ENCODE results near the gene EID2. TPM values are rescaled to one million over a fixed set of nuclear protein-coding genes. Genes with fewer than 3 reads are reported as not detected.

The EID2 gene
- total RNA-seq, 1 donor from 2014 or later: 11.8 TPM

DNA sequence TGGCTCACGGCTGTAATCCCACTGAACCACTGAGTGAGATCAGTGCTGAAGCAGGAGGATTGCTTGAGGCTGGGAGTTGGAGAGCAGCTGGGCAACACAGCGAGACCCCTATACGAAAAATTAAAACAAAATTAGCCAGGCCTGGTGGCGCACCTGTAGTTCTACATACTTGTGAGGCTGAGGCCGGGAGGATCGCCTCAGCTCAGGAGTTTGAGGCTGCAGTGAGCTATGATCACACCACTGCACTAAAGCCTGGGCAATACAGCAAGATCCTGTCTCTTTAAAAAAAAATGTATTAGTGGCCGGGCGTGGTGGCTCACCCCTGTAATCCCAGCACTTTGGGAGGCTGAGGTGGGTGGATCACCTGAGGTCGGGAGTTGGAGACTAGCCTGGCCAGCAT lies 31.3 kb downstream of the EID2 start:
- intact Hi-C loops (cut with DNase I): no loop called here
- ATAC-seq (no peak), DNase-seq (ENCODE audit: low spot score) (no peak)

GRCh38 chr19:39507715-39508364 lies 32.1 kb downstream of the EID2 start:
- intact Hi-C loops (cut with DNase I): no loop called here
- DNase-seq (ENCODE audit: low spot score) (no peak), ATAC-seq (no peak)

DNA sequence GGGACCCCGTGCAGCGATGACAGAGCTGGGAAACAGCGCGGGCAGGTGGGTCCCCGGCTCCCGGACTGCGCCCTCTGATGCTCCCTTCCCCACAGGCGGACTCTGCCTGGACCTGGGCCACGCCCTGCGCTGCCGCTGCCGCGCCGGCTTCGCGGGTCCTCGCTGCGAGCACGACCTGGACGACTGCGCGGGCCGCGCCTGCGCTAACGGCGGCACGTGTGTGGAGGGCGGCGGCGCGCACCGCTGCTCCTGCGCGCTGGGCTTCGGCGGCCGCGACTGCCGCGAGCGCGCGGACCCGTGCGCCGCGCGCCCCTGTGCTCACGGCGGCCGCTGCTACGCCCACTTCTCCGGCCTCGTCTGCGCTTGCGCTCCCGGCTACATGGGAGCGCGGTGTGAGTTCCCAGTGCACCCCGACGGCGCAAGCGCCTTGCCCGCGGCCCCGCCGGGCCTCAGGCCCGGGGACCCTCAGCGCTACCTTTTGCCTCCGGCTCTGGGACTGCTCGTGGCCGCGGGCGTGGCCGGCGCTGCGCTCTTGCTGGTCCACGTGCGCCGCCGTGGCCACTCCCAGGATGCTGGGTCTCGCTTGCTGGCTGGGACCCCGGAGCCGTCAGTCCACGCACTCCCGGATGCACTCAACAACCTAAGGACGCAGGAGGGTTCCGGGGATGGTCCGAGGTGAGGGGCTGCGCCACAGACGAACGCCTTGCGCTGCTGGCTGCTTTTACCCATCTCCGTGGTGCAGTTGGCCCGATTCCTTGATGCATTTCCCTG lies 32.8 kb downstream of the EID2 start:
- DNase-seq (ENCODE audit: low spot score) (no peak), ATAC-seq (no peak)
- intact Hi-C loops (cut with DNase I): no loop called here

GRCh38 chr19:39506598-39506943 lies 33.4 kb downstream of the EID2 start:
- ATAC-seq (no peak), DNase-seq (ENCODE audit: low spot score) (no peak)
- intact Hi-C loops (cut with DNase I): no loop called here

DNA sequence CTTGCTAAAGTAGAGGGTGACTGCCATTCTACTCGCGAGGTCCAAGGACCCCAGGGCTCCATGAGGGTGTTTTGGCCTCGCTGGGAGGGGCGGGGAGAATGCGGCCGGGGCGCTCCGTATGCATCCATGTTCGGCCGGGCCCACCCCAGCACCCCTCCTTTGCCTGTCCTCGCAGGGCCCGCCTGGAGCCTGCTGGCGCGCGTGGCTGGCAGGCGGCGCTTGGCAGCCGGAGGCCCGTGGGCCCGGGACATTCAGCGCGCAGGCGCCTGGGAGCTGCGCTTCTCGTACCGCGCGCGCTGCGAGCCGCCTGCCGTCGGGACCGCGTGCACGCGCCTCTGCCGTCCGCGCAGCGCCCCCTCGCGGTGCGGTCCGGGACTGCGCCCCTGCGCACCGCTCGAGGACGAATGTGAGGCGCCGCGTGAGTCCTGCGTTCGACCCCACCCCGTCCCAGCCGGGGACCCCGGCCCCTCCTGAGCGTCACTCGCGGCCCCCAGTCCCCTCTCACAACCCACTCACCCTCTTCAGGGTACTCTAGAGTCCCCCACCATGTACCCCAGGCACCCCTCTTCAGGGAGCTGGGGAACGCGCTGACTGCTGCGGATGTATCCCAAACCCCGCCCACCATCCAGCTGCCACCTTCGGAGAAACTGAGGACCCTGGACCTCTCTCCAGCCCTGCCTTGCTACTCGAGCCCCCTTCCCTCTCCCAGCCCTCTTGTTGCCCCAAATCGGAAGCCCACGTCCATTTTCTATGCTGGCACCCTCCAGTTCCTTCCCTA lies 37.1 kb downstream of the EID2 start:
- intact Hi-C loops (cut with DNase I): no loop called here
- peak; percentile 72 for ATAC-seq
- peak; percentile 67 for DNase-seq (ENCODE audit: low spot score)

DNA sequence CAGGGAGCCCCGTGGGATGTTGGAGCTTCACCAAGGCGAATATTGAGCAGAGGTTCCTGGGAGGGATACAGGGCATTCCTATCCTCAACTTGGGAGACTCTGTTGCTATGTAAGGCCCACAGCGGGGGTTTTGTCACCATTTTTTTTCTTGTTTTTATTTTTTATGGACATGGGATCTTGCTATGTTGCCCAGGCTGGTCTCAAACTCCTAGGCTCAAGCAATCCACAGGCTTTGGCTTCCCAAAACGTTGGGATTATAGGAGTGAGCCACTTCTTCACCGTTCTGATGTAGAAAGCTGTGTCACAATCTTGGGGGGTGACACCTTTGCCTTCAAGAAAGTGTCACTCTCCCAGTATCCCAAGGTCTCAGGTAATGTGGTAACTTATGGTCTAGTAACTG lies 38.6 kb downstream of the EID2 start:
- DNase-seq (ENCODE audit: low spot score): no peak
- intact Hi-C loops (cut with DNase I): no loop called here
- no peak for ATAC-seq

DNA sequence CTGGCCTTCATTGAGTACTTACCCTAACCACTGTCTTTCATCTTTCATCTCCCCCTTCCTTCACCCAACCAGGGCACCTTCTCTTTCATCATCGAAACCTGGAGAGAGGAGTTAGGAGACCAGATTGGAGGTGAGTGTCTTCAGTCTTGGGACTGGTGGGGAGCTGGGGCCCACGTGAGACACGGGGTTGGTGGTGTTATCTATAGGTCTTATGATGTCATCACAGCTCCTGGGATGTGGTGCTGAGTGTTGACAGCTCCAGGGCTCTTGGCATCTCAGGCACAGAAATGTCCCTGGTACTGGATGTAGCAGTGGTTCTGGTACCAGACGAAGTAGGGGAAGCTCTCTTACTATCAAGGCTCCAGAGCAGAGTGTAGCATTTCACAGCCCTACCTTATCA lies 39.4 kb downstream of the EID2 start:
- intact Hi-C loops (cut with DNase I): no loop called here
- no peak for DNase-seq (ENCODE audit: low spot score)
- ATAC-seq: no peak

DNA sequence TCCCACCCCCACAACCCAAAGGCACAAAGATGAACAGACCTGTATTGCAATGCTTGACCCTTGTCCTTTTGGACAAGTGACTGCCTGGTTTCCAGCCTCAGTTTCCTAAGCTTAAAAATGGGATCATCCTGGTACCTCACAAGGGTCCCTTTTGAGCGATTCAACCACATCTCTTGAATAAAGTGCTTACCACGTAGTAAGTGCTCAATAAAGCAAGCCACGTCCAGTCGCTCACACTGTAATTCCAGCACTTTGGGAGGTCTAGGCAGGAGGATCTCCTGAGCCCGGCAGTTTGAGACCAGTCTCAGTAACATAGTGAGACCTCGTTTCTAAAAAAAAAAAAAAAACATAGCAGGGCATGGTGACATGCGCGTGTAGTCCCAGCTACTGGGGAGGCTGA lies 40.0 kb downstream of the EID2 start:
- ATAC-seq: no peak
- intact Hi-C loops (cut with DNase I): no loop called here
- no peak for DNase-seq (ENCODE audit: low spot score)

DNA sequence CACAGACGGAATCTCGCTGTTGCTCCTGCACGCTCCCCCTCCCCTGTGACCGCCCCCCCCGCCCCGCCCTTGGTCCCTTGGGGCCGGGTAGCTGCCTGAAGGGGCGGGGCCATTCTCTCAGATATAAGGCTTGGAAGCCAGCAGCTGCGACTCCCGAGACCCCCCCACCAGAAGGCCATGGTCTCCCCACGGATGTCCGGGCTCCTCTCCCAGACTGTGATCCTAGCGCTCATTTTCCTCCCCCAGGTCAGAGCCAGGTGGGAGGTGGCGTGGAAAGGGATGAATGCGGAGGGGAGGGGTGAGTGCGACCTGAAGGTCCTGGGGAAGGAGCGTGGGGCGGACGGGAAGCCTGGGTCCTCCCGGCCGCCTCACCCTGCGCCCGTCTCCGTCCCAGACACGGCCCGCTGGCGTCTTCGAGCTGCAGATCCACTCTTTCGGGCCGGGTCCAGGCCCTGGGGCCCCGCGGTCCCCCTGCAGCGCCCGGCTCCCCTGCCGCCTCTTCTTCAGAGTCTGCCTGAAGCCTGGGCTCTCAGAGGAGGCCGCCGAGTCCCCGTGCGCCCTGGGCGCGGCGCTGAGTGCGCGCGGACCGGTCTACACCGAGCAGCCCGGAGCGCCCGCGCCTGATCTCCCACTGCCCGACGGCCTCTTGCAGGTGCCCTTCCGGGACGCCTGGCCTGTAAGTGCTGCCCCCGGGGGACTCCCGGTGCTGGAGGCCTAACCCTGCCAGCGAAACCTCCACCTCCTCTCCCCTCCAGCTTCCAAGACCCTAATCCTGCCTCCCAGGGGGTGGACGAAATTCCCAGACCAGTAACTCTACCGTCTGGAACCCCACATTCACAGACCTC lies 40.9 kb downstream of the EID2 start, which contains the start of gene DLL3:
Gene DLL3, plus strand, starts transcription at position 150 of the 845 bp plus-strand sequence. Its CDS starts 28 bp downstream, at position 178.
- ATAC-seq (no peak), DNase-seq (ENCODE audit: low spot score) (no peak)
- intact Hi-C loops (cut with DNase I): no loop called here

GRCh38 chr19:39497996-39498797 lies 41.8 kb downstream of the EID2 start:
- ATAC-seq (peak; percentile 64), DNase-seq (ENCODE audit: low spot score) (no peak)
- intact Hi-C loops (cut with DNase I): no loop called here

- intact Hi-C loops (cut with DNase I): no loop called here
- ATAC-seq: no peak
- no peak for DNase-seq (ENCODE audit: low spot score)
Measured at GRCh38 chr19:39497701-39497995, 42.3 kb downstream of the EID2 start.

- no peak for DNase-seq (ENCODE audit: low spot score)
- intact Hi-C loops (cut with DNase I): no loop called here
- ATAC-seq: no peak
Measured at GRCh38 chr19:39496063-39496462, 43.9 kb downstream of the EID2 start.

- ATAC-seq (no peak), DNase-seq (ENCODE audit: low spot score) (no peak)
- intact Hi-C loops (cut with DNase I): no loop called here
Measured at GRCh38 chr19:39494661-39495060, 45.3 kb downstream of the EID2 start.

DNA sequence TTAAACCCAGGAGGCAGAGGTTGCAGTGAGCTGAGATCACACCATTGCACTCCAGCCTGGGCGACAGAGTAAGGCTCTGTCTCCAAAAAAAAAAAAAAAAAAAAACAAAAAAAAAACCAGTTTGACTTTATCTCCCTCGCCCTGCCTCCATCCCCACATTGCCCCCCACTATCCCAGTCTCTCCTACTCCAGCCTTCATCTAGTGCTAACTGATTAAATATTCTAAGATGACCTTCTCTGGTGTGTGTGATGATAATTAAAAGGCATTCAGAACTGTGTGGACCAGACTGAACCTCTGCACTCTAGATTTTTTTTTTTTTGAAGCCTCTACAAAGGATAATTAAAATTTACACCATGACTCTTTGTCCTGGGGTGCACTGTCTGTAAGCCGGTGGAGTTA lies 47.2 kb downstream of the EID2 start:
- ATAC-seq: no peak
- DNase-seq (ENCODE audit: low spot score): no peak
- intact Hi-C loops (cut with DNase I): no loop called here

- intact Hi-C loops (cut with DNase I): no loop called here
- no peak for ATAC-seq
- DNase-seq (ENCODE audit: low spot score): no peak
Measured at GRCh38 chr19:39492225-39492624, 47.7 kb downstream of the EID2 start.

DNA sequence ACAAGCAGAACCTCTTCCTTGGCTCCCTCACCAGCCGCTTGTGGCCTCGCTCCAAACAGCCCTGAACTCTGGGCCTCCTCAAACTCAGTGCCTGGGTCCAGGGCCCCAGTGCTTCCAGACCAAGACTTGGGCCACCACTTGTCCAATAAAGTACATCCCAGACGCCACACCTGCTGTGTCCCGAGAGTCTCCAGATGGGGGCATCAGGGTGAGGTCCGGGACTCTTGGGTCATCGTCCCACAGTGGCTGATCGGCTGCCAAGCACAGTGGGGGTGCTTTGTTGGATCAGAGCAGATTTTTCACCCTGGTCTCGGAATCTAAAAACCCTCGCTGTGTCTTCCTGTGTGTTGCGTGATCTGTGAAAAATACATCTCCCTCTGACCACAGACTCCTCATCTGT lies 50.2 kb downstream of the EID2 start:
- no peak for ATAC-seq
- intact Hi-C loops (cut with DNase I): no loop called here
- DNase-seq (ENCODE audit: low spot score): no peak
